HG03571 (cell line): ENCODE results near the gene CDC34.

ENCODE experiments used
- ATAC-seq: cut with Tn5 transposase; IDR thresholded peaks from one replicate; pipeline ENCODE4 v1.9.1; 2021; ENCODE audit not compliant: unreplicated experiment

CDC34 gene

GRCh38 chr19:519449-519865 lies 12.1 kb upstream of the CDC34 start:
- ATAC-seq = no peak

GRCh38 chr19:522726-523125 lies 8.8 kb upstream of the CDC34 start:
- no peak for ATAC-seq

DNA sequence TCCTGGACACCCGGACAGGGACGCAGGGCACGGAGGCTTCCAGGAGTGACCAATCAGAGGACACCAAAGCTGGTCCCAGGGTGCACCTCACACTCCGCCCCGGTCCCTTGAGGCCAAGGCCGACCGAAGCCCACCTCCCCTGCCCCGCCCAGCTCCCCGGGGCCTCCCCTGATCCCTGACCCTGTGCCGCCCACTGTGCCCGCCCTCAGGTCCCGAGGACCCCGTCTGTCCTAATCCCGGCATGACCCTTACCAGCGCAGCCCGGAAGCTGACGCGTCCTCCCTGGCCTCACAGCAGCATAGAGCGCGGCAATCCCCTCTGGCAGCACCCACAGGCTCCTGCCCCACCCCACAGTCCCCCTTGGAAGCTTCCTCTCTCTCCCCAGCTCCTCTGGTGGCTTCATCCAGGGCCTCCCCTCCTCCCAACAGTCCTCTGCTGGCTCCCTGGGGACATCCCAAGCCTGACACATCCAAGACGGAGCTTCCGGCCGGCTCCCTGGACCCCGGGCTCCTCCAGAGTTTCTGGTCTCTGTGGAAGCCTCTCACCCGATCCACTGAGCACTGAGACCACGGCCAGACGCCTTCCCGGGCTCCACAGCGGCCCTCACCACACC lies 7.4 kb upstream of the CDC34 start:
- no peak for ATAC-seq

DNA sequence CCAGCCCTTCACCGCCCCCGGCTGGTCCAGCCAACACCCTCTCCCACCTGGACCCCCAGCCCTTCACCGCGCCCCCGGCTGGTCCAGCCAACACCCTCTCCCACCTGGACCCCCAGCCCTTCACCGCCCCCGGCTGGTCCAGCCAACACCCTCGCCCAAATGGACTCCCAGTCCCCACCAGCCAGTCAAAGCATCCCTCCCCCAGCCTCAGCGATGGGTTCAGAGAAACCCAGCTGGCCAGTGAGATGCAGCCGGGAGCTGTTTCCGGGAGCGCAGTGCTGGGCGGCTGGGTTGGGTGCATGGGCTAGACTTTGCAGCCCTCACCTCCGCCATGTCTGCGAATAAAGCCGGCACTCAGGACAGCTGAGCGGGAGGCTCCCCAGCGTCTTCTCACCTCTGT lies 6.5 kb upstream of the CDC34 start:
- ATAC-seq = no peak

DNA sequence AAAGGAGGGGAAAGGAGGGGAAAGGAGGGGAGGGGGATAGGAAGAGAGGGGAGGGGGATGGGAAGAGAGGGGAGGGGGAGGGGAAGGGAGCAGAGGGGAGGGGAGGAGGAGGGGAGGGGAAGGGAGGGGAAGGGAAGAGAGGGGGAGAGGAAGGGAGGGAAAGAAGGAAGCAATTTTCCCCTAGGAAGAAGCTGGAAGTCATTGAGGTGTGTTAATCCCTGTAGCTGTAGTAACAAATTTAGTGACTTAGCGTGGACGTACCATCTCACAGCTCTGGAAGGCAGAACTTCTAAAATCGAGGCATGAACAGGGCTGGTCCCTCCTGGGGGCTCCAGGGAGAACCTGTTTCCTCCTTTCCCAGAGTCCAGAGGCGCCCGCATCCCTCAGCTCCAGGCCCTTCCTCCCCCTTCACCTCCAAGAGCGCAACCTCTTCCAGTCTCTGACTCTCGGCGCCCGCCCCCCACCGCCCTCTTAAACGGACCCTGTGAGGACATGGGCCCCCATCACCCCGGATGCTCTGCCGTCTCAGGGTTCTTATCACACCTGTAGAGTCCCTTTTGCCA lies 5.6 kb upstream of the CDC34 start:
- no peak for ATAC-seq

DNA sequence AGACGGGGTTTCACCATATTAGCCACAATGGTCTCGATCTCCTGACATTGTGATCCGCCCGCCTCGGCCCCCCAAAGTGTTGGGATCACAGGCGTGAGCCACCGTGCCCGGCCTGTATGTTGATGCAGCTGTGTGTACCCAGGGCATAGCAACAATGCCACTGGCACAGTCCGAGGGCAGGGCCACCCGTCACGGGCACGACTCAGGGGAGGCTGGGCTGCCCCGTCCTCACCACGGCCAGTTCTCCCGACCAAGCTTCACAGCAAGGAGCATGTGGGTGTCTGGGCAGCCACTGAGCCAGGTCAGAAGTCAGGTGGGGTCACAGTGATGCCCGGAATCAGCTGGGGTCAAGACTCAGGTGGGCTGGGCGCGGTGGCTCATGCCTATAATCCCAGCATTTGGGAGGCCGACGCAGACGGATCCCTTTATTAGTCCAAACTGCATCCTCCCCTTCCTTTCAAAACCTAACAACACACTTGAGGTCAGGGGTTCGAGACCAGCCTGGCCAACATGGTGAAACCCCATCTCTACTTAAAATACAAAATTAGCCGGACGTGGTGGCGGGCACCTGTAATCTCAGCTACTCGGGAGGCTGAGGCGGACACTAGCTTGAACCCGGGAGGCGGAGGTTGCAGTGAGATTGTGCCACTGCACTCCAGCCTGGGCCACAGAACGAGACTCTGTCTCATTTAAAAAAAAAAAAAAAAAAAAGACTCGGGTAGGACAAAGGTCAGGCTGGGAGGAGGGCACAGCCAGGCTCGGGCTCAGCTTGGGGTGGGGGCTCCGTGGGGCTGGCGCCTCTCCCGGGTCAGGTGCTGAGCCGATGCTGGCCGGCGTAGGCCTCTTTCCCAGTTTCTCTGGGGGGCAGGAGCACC lies 1.2 kb upstream of the CDC34 start:
- no peak for ATAC-seq

- peak; percentile 56 for ATAC-seq
Measured at GRCh38 chr19:531009-531752, 379 bp upstream of the CDC34 start.

DNA sequence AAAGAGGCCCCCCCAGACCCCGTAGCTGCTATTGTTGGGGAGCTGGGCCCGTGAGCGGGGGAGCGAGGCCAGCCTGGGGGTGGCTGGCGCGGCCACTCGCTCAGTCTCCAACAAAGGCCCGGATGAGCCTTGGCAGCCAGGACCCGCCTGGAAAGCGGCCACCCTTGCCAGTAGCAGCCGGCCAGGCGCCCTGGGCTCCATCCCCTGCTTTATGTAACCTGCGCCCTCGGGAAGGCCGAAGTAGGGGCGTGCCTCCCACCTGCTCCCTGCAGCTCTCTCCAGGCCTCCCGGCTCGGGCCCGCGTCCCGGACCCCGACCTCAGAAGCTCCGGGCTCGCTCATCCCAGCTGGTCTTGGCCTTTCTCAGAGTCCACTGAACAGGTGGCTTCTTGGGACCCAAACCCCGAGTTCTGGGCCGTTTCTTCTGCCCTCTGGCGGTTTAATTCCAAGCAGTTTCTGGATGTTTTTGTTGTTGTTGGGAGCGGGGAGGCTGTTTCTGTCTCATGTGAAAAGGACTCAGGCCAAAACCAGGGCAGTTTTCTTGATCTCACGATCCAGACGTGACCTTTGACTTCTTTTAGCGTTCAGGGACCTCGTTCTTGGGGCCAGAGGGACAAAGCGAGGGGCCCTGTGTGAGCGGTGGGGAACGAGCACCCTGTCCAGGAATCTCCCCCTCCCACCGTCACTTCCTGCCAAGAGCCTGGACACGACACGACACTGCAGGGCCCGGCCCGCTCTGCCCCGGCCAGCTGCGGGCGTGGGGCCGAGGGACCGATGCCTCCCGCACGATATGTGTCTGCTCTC lies 1.2 kb downstream of the CDC34 start:
- no peak for ATAC-seq

- no peak for ATAC-seq
Measured at GRCh38 chr19:533364-534058, 2.0 kb downstream of the CDC34 start.

- ATAC-seq = no peak
Measured at GRCh38 chr19:534088-534487, 2.5 kb downstream of the CDC34 start.

- no peak for ATAC-seq
Measured at GRCh38 chr19:535017-535835, 3.7 kb downstream of the CDC34 start.

DNA sequence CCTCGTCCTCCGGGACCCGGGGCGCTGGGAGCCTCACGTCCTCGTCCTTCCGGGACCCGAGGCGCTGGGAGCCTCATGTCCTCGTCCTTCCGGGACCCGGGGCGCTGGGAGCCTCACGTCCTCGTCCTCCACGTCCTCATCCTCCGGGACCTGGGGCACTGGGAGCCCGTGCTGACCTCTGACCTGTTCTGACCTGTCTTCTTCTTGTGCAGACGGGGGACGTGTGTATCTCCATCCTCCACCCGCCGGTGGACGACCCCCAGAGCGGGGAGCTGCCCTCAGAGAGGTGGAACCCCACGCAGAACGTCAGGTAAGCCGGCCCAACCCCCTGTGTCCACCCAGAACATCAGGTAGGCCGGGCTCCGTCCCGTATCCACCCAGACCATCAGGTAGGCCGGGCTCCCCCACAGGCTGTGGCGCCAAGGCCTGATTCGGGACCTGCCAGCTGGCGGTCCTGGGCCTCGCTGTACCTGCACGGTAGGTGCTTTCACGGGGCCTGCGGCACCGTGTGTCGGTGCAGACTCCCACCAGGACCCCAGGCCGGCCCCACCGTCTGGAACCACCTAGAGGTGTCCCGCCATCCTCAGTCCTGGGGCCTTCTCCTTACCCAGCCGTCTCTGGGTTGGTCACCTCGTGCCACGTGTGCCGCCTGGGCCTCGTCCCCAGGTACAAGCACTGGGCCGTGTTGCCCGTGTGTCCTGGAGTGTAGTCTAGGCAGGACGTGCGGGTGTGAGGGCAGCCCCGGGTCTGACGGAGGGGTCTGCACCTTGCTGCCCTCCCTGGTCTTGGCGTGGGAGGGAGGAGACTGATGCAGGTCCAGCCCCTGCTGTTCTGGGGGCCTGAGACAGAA lies 4.7 kb downstream of the CDC34 start:
- ATAC-seq = no peak

GRCh38 chr19:536881-537404 lies 5.4 kb downstream of the CDC34 start:
- no peak for ATAC-seq

- ATAC-seq = no peak
Measured at GRCh38 chr19:538641-539428, 7.3 kb downstream of the CDC34 start.

DNA sequence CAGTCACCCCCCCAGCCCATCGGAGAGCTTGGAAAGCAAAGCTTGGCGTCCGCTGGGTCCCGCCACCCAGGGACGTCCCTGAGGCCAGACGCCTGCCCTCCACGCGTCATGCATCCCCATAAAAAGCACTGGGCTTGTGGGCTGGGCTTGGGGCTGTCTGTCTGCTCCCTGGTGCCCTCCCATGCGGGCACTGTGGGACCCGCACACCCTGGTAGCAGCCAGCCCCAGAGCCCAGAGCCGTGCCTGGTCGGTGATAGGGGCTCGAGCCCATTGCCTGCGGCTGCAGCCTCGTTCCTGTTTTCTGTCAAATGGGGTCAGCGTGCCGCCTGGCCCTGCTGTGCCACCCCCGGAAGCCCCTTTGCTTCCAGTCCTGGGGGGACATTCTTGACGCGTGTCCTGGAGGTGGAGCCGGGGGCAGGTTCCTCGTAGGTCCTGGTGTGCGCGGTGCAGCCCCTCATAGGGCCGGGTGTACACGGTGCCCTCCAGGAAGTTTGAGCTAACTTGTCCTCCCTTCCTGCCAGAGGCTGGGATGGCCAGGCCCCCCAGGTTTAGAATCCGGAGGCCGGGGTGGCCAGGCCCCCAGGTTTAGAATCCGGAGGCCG lies 8.0 kb downstream of the CDC34 start:
- ATAC-seq = no peak

DNA sequence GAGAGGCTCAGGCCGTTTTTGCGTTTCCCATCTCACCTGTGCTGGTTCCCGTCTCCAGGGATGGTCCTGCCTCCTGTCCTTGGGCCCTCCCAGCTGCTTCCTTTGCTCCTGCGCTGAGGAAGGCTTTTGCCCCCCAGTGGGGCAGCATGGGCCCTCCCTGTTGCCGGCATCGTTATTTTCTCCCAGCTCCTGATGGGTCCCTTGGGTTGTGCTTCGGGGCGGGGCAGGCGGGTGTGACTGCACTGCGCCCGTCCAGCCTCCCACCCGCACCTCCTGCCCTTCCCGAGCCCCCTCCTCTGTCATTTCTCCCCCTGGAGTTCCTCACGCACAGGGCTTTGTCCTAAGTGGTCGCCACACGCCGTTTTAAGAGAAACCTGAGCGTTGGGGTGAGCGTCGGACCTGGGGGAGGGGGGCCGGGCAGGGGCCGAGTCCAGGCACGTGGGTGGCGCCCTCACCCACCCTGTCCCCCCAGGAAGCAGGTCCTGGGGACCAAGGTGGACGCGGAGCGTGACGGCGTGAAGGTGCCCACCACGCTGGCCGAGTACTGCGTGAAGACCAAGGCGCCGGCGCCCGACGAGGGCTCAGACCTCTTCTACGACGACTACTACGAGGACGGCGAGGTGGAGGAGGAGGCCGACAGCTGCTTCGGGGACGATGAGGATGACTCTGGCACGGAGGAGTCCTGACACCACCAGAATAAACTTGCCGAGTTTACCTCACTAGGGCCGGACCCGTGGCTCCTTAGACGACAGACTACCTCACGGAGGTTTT lies 9.5 kb downstream of the CDC34 start:
- no peak for ATAC-seq
